ENCODE measurements around the gene SRGAP2B.
"Not testable (repeated sequence)": the region's sequence is repeated elsewhere in the genome, so short reads cannot be mapped to it uniquely, and the experiment has no call there.

SRGAP2B gene

GRCh38 chr1:145115587-145116493 lies 20.7 kb upstream of the SRGAP2B start:
- H3K36me3 ChIP-seq (ENCODE audit: insufficient read depth, low read length); H3K4me2 ChIP-seq (ENCODE audit: low read length); H3K27me3 ChIP-seq (ENCODE audit: control insufficient read depth, insufficient read depth, low read length); H3K4me1 ChIP-seq (ENCODE audit: control insufficient read depth, insufficient read depth, low read length); H3K9ac ChIP-seq (ENCODE audit: low read depth, low read length); H3K4me3 ChIP-seq (ENCODE audit: low read length); H3K9me3 ChIP-seq (replicated peaks; ENCODE audit: low read length): not testable (repeated sequence)

GRCh38 chr1:145114560-145115057 lies 19.5 kb upstream of the SRGAP2B start:
- not testable (repeated sequence) for H3K27me3 ChIP-seq (ENCODE audit: control insufficient read depth, insufficient read depth, low read length)

DNA sequence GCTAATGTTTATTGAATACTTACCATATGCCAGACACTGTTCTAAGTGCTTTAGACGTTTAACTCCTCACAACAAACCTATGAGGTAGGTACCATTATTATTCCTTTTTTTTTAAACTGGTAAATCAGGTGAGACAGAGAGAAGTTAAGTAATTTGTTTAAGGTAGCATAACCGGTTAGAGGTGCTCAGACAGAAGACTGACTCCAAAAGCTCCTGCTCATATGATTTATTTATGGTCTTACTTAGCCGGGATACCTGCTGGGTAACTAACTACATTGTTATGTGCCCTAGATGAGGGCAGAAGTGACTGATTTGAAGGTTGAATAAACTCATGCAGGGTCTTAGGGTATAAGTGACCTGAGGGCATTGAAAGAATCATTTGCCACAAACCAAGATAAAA lies 17.6 kb upstream of the SRGAP2B start:
- H3K9me3 ChIP-seq (replicated peaks; ENCODE audit: low read length); H3K4me3 ChIP-seq (ENCODE audit: low read length); H3K4me2 ChIP-seq (ENCODE audit: low read length); H3K9ac ChIP-seq (ENCODE audit: low read depth, low read length); H3K36me3 ChIP-seq (ENCODE audit: insufficient read depth, low read length); H3K4me1 ChIP-seq (ENCODE audit: control insufficient read depth, insufficient read depth, low read length); H3K27me3 ChIP-seq (ENCODE audit: control insufficient read depth, insufficient read depth, low read length): not testable (repeated sequence)

More at GRCh38 chr1:145114560-145115057, 19.5 kb upstream of the SRGAP2B start:
- H3K4me1 ChIP-seq (ENCODE audit: control insufficient read depth, insufficient read depth, low read length); H3K4me3 ChIP-seq (ENCODE audit: low read length); H3K4me2 ChIP-seq (ENCODE audit: low read length); H3K36me3 ChIP-seq (ENCODE audit: insufficient read depth, low read length); H3K9ac ChIP-seq (ENCODE audit: low read depth, low read length); H3K9me3 ChIP-seq (replicated peaks; ENCODE audit: low read length): not testable (repeated sequence)

DNA sequence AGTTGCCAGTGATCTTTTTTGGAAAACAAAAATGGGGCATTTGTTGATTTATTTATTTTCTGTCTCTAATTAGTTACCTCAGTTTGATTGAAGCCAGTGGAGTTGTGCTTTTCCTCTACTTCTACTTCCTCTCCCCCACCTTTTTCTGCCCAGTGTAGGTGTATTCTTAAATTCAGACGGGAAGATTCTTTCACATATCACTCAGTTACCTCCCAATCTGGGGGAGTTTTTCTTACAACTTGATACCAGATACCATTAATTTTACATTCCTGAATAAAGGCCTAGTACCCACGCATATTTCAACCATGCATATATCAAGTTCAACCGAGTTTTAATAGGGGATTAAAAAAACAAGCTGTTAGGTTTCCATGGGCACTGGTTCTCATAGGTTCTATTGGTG lies 16.5 kb upstream of the SRGAP2B start:
- not testable (repeated sequence) for H3K4me3 ChIP-seq (ENCODE audit: low read length); H3K9me3 ChIP-seq (replicated peaks; ENCODE audit: low read length)

GRCh38 chr1:145103294-145103693 lies 8.2 kb upstream of the SRGAP2B start:
- not testable (repeated sequence) for H3K9ac ChIP-seq (ENCODE audit: low read depth, low read length); H3K27me3 ChIP-seq (ENCODE audit: control insufficient read depth, insufficient read depth, low read length); H3K36me3 ChIP-seq (ENCODE audit: insufficient read depth, low read length); H3K9me3 ChIP-seq (replicated peaks; ENCODE audit: low read length); H3K4me3 ChIP-seq (ENCODE audit: low read length); H3K4me1 ChIP-seq (ENCODE audit: control insufficient read depth, insufficient read depth, low read length); H3K4me2 ChIP-seq (ENCODE audit: low read length)

More for the DNA sequence above, 16.5 kb upstream of the SRGAP2B start:
- not testable (repeated sequence) for H3K27me3 ChIP-seq (ENCODE audit: control insufficient read depth, insufficient read depth, low read length); H3K36me3 ChIP-seq (ENCODE audit: insufficient read depth, low read length); H3K9ac ChIP-seq (ENCODE audit: low read depth, low read length); H3K4me2 ChIP-seq (ENCODE audit: low read length); H3K4me1 ChIP-seq (ENCODE audit: control insufficient read depth, insufficient read depth, low read length)

DNA sequence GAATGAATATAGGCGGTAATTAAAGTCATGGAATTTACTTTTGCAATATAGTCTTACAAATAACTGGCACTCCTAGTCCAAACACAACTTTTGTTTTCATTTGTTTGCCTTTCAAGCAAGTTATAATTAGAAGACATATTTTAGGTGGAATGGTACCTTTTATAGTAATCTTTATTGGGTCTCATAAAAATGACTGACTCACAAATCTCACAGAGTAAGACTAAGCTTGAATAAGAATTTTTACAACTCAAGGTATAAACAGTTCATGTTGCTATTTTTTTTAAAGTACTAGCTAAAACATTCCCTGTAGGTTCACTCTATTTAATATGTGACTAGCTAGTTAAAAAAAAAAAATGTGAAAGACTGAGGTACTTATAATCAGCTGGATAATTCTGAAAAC lies 6.6 kb upstream of the SRGAP2B start:
- H3K36me3 ChIP-seq (ENCODE audit: insufficient read depth, low read length); H3K9ac ChIP-seq (ENCODE audit: low read depth, low read length); H3K4me2 ChIP-seq (ENCODE audit: low read length): not testable (repeated sequence)

GRCh38 chr1:145094655-145095211 lies 395 bp downstream of the SRGAP2B start:
- not testable (repeated sequence) for H3K9ac ChIP-seq (ENCODE audit: low read depth, low read length); H3K4me1 ChIP-seq (ENCODE audit: control insufficient read depth, insufficient read depth, low read length); H3K36me3 ChIP-seq (ENCODE audit: insufficient read depth, low read length); H3K27me3 ChIP-seq (ENCODE audit: control insufficient read depth, insufficient read depth, low read length); H3K9me3 ChIP-seq (replicated peaks; ENCODE audit: low read length)
- Histone ChIP-seq H3K4me2 (ENCODE audit: low read length) (peak overlapping the region; percentile 58), H3K4me3 (ENCODE audit: low read length) (peak overlapping the region; percentile 63)

More for the DNA sequence above, 6.6 kb upstream of the SRGAP2B start:
- not testable (repeated sequence) for H3K9me3 ChIP-seq (replicated peaks; ENCODE audit: low read length); H3K27me3 ChIP-seq (ENCODE audit: control insufficient read depth, insufficient read depth, low read length); H3K4me1 ChIP-seq (ENCODE audit: control insufficient read depth, insufficient read depth, low read length); H3K4me3 ChIP-seq (ENCODE audit: low read length)

- not testable (repeated sequence) for H3K9me3 ChIP-seq (replicated peaks; ENCODE audit: low read length); H3K9ac ChIP-seq (ENCODE audit: low read depth, low read length)
Observed at GRCh38 chr1:145093517-145094149, 1.5 kb downstream of the SRGAP2B start.

DNA sequence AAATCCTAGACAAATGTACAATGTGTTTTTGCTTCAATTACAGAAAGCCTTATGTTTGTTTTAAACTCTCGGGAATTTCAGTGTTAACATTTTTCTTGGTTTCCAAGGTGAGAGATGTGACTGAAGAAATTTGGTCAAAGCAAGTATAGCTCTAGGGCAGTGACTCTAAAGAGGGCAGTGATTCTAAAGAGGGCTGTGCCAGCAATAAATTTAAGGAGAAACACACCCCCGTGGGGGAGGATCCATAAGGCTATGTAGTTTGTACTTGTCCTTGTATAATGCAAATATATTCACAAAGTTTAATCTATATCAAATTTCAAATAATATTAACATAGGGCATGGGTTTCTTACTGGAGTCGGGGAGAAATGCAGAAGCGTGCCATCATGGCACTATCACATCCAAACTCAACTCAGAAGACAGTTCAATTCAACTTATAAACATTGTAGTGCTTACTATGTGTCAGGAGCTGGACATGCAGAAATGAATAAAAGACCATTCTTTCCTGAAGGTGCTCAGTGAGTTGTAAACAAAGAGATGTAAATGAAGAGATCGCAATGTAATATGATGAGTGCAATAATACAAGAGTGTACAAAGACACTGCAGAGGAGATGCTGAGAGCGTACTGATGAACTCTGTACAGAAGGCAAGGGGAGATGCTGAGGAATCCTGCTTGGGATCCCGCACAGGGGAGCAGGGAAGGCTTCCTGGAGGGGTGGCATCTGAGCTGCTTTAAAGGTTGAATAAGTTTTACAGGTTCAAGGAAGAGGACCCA lies 12.5 kb downstream of the SRGAP2B start:
- H3K27me3 ChIP-seq (ENCODE audit: control insufficient read depth, insufficient read depth, low read length); H3K36me3 ChIP-seq (ENCODE audit: insufficient read depth, low read length); H3K4me1 ChIP-seq (ENCODE audit: control insufficient read depth, insufficient read depth, low read length); H3K9me3 ChIP-seq (replicated peaks; ENCODE audit: low read length); H3K9ac ChIP-seq (ENCODE audit: low read depth, low read length); H3K4me3 ChIP-seq (ENCODE audit: low read length); H3K4me2 ChIP-seq (ENCODE audit: low read length): not testable (repeated sequence)

More at GRCh38 chr1:145093517-145094149, 1.5 kb downstream of the SRGAP2B start:
- peak overlapping the region; percentile 65 for H3K4me2 ChIP-seq (ENCODE audit: low read length)
- peak overlapping the region; percentile 56 for H3K4me3 ChIP-seq (ENCODE audit: low read length)
- H3K27me3 ChIP-seq (ENCODE audit: control insufficient read depth, insufficient read depth, low read length); H3K36me3 ChIP-seq (ENCODE audit: insufficient read depth, low read length); H3K4me1 ChIP-seq (ENCODE audit: control insufficient read depth, insufficient read depth, low read length): not testable (repeated sequence)

DNA sequence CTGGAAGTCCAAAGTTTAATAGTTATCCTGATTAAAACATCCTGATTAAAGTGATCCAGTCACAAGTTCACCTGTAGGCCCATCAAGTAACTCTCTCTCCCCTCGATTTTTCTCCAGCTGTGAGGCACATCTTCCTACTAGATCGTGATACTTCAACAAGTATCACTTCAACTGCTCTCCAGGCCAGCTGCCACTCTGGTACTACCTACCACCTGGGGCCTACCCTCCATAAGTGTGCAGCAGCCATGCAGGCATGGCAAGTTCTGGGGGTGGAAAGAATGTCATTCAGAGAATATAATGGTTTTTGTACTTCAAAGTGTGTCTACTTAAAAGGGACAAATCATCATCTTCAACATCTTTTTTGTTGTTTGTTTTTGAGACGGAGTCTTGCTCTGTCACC lies 14.9 kb downstream of the SRGAP2B start:
- not testable (repeated sequence) for H3K4me1 ChIP-seq (ENCODE audit: control insufficient read depth, insufficient read depth, low read length); H3K4me3 ChIP-seq (ENCODE audit: low read length); H3K36me3 ChIP-seq (ENCODE audit: insufficient read depth, low read length); H3K9me3 ChIP-seq (replicated peaks; ENCODE audit: low read length); H3K9ac ChIP-seq (ENCODE audit: low read depth, low read length); H3K4me2 ChIP-seq (ENCODE audit: low read length); H3K27me3 ChIP-seq (ENCODE audit: control insufficient read depth, insufficient read depth, low read length)

DNA sequence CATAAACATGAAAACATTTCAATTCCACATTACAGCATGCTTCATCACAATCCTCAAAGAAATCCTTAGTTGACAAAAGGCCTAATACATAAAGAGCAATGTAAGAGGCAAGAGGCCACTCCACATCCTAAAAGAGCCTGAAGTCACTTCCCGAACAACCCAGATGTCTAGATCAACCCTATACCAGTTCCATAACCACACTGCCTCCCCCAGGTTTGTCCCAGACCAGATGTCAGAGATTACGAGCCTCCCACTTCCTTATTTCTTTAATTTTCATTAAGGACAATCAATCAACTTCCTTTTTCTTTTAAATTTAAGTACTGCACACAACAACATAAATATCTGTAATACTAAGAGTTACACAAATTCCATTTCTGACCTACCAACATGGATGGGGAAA lies 15.4 kb downstream of the SRGAP2B start:
- not testable (repeated sequence) for H3K27me3 ChIP-seq (ENCODE audit: control insufficient read depth, insufficient read depth, low read length); H3K4me2 ChIP-seq (ENCODE audit: low read length); H3K9me3 ChIP-seq (replicated peaks; ENCODE audit: low read length); H3K36me3 ChIP-seq (ENCODE audit: insufficient read depth, low read length); H3K4me1 ChIP-seq (ENCODE audit: control insufficient read depth, insufficient read depth, low read length); H3K4me3 ChIP-seq (ENCODE audit: low read length); H3K9ac ChIP-seq (ENCODE audit: low read depth, low read length)

Measured in skeletal muscle satellite cell (primary cell).